H7 (cell line): ENCODE results near the gene FOXC1. TPM values are rescaled to one million over a fixed set of nuclear protein-coding genes. Genes with fewer than 3 reads are reported as not detected.
A peak's percentile ranks its signal among the peaks of the same experiment; 100 is the strongest.

ENCODE experiments used
- DNase-seq: peaks from one replicate; pipeline ENCODE4 v3.0.0; 2012
- H3K27me3 ChIP-seq: 2 replicates; pipeline ENCODE4 v1.6.0; 2011; ENCODE audit warnings: mild to moderate bottlenecking, low read length; ENCODE audit not compliant: control insufficient read depth, insufficient read depth
- H3K36me3 ChIP-seq: replicated peaks from 2 replicates; pipeline ENCODE4 v1.5.1; 2011; ENCODE audit warnings: low read length; ENCODE audit not compliant: control insufficient read depth, insufficient read depth
- H3K4me3 ChIP-seq: 2 replicates; pipeline ENCODE4 v1.5.1; 2011; ENCODE audit warnings: low read depth, mild to moderate bottlenecking, control low read depth, low read length, moderate library complexity; ENCODE audit not compliant: insufficient read depth
- total RNA-seq: library from RNA; depleted of rRNA; stranded (reverse); fragments of >200 nt; shearing (Covaris generic); gene quantifications from 2 replicates; pipeline ENCODE4 v1.2.3, GENCODE V29; 2014

Gene FOXC1
- total RNA-seq, 1 experiment from 2014 or later, result 3.7 TPM

DNA sequence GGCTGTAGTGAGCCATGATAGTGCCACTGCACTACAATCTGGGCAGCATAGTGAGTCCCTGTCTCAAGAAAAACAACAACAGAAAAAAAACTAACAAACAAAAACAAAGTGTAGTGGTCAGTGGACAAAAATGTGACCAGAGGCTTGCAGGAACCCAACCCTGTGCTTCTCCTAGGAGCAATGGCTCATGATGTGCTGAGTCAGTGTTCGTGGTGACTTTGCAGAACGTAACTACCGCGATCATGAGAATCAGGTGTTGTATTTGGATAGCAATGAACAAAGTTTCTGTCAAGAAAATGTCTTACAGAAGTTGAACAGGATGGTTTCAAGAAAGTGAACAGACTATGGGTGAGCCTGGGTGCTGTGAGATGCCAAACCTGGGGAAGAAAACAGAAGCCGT, 18.5 kb upstream of the FOXC1 start:
- Histone ChIP-seq H3K27me3 (peaks cover 3% of the 10 kb centered on the region; the same call in 1 of the 2 replicates), H3K4me3 (no peak overlapping the region), H3K36me3 (no peaks in the 10 kb centered on the region)
- DNase-seq, result no peak

DNA sequence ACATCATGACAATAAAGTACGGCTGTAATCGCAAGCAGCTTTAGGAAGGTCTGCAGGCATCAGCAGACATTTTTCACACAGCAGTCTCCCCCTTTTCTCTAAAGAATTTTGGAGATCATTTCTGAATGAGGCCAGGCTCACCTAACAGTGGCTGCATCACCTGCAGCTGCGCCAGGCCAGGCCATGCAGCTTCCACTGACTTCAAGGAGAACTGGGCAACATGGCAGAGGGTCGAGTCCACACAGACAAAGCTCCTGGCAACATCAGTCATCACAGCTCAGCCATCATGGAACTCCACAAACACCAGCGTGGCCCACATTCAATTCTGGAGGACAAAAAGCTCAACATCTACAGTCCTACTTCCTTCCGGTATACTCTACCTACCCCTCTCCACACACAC, 17.8 kb upstream of the FOXC1 start:
- Histone ChIP-seq H3K36me3 (no peaks in the 10 kb centered on the region), H3K27me3 (peaks cover 3% of the 10 kb centered on the region; the same call in 1 of the 2 replicates), H3K4me3 (no peak overlapping the region)
- no peak for DNase-seq

DNA sequence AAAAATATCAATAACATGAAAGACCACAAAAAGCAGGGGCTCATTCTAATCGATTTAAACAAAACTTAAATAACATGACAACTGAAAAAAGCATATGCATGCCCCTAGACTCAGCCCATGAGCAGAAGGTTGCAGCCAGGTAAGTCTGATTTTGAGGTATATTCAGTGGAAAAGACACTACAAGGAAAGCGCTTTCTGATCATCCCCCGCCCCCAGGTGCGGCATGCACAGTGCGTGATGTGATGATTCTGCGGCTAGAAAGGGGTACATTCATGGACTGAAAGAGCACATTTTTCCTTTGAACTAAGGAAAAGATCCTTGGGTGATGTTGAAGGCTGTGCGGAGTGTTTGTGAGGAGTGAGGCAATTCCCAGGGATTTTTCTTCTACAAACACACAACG, 16.9 kb upstream of the FOXC1 start:
- no peaks in the 10 kb centered on the region for H3K36me3 ChIP-seq
- DNase-seq, result no peak
- no peak overlapping the region for H3K4me3 ChIP-seq
- peaks cover 3% of the 10 kb centered on the region; the same call in 1 of the 2 replicates for H3K27me3 ChIP-seq

DNA sequence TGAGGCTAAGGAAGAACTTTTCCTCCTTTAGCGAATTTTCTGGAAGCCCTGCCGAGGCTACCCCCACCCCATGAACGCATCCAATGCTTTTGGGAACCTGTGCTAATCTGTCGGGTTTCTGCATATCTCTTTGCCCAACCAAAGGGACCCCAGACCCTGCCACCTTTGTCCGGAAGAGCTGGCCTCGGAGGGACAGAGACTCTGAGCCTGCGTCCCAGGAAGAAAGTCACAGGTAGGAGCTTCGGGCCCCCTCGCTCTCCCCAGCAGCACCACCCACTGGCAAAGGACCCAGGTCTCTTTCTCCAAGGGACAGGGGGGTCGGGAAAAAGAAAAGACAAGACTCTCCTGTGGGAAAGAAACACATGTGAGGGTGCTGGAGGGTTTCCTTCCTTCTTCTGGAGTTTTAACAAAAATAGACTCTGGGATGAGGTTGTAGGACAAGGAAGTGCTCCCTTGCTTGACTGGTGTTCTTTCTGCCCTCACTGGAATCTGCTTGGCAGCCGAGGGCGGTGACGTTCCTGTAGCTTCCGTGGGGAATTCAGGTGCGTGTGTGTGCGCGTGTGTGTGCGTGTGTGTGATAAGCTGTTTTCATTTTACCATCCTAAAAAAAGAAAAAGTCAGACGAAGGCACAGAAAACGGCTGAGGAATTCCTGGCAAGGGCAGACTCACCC, 16.3 kb upstream of the FOXC1 start:
- DNase-seq, result no peak
- Histone ChIP-seq H3K4me3 (no peak overlapping the region), H3K36me3 (no peaks in the 10 kb centered on the region), H3K27me3 (peaks cover 3% of the 10 kb centered on the region; the same call in 1 of the 2 replicates)

DNA sequence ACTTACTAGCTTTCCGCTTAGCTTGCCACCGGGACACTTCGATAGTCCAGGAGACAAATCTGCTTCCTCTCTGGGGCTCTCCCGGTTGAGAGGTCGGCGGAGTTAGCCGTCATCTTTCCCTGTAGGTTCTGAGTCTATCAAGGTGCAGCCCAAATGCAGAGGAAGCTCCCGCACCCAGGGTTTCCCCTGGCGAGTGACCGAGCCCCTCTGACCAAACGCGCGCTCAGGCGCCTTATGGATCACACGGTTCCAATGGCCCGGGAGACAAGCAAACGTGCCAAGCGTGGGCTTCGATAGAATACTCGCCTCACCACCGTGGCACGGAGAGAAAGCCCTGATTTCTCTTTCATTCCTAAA, 15.8 kb upstream of the FOXC1 start:
- Histone ChIP-seq H3K27me3 (peaks cover 3% of the 10 kb centered on the region; the same call in 1 of the 2 replicates), H3K36me3 (no peaks in the 10 kb centered on the region), H3K4me3 (no peak overlapping the region)
- DNase-seq, result no peak

DNA sequence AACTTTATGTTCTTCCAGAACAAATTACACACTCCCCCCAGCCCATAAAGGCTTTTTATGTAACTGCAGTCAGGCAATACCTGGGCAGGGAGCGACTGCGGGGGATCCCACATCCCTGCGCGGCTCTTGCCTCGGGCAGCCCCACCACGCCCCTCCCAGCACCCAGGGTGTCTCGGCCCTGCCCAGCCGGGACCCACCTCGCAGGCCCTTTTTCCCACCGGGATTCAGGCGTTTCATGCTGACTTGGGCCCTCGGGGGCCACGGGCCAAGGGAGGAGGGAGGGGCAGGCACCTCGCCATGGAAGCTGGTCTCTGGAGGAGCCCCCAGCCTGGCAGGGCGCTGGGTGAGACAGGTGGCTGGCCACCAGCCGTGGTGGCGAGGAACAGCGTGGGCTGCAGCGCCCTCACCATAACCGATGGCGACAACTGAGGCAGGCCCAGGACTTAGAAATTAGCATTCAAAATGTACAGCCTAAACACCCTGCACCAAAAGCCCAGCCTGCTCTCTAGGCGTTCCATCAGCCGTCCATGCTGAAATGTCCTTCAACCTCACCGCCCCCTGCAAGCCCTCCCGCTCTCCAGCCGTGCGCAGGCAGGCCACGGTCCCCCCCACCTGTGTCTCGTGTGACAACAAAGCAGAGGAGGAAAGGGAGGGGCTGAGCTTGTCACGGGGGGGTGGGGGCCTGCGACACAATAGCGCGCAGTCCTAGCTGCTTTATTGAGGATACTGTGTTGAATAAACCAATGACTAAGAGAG, 15.1 kb upstream of the FOXC1 start:
- peaks cover 3% of the 10 kb centered on the region; the same call in 1 of the 2 replicates for H3K27me3 ChIP-seq
- H3K4me3 ChIP-seq, result no peak overlapping the region
- no peak for DNase-seq
- no peaks in the 10 kb centered on the region for H3K36me3 ChIP-seq

DNA sequence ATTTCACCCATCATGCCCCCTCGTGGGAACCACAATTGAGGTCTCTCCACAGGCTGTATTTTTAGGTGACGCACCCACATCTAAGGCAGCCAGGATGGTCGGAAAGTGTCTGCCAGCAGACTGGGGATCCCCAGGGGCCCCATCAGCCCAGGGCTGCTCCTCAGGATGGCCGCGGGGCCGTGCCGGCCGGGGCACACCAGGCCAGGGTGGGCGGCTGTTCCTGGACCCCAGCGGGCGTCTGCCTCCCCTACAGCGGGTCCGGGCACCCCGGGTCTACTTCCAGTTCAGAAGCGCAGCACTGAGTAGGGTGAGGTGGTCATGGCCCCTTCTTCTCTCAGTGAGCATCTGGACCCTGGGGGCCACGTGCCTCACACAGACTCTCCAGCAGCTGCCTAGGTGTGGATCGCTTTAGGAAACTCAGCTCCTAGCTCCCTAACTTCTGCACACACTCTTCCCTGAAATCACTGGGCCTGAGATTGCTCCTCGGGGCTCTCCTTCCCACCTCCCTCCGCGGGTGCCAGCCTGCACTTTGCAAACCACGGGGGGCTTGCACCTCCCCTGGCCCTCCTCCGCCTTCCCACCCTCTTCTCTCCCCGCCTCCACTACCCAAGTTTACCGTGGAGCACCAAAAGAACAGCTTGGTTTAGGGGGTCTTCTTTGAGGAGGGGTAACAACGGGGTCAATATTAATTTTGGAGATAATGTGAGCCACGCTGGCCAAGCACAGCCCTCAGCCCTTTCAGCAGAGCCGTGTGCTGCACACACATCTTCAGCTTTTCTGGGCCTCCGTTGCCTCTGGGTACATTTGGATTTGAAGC, 14.2 kb upstream of the FOXC1 start:
- no peak for DNase-seq
- Histone ChIP-seq H3K27me3 (peaks cover 3% of the 10 kb centered on the region; the same call in 1 of the 2 replicates), H3K36me3 (no peaks in the 10 kb centered on the region), H3K4me3 (no peak overlapping the region)

DNA sequence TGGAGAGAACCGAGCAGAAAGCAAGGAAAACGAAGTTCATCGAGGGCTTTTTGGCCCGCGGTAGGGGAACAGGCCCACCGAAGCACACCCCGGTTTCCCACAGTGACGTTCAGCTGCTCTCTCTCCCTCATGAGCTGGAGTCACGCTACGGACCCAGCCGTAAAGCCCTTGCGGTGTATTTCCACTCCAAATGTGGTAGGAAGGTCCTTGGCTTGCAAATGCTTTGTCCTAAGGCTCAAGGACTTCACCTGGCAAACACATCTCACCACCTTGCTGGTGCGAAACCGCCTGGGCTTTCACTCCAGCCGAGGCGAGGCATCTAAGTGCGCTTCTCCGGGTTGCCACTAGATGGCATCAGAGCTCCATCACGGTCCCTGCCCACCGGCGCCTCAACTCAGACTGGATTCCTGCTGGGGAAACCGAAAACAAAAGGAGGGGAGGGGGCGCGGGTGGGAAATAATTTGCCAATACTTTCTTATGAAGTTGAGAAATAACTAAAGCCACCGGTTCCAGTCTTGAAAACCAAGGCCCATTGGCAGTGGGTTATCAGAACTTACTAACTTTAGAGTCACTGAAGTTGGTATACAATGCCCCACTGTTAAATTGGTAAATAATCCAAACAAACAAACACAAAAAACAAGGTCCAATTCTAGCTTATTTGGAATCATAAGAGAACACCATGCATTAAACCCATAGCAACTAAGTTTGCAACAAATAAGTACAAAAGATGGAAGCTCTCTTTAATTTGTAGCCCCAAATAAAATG, 13.4 kb upstream of the FOXC1 start:
- Histone ChIP-seq H3K36me3 (no peaks in the 10 kb centered on the region), H3K4me3 (no peak overlapping the region), H3K27me3 (peaks cover 3% of the 10 kb centered on the region; the same call in 1 of the 2 replicates)
- DNase-seq, result peak; percentile 88

DNA sequence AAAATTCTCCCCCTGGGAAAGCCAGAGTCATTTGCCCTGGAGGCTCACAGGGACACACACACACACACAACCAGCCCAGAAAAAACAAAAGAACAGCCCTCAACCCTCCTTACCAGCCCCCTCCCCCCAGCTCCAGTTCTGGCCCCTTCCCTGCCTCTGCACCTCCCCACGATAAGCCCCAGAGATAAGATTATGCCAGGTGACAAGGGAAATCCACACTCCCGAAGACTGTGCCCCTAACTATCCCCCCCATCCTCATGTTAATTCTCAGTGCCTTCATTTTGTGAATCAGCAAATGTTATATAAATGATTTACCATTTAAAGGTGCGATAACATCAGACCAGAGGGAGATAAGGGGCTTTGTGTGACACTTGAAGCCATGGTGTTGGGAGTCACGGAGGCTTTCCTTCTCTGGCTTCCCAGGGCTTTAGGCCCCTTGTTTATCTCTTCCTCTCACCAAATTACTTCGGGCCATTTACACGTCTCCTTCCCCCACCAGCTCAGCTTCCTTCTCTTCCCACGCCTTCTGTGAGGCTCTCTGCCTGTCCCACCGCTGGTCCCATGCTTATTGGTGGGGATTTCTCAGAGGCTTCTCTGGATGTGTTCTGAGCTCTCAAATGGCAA, 12.5 kb upstream of the FOXC1 start:
- no peak for DNase-seq
- Histone ChIP-seq H3K36me3 (no peaks in the 10 kb centered on the region), H3K4me3 (no peak overlapping the region), H3K27me3 (peaks cover 3% of the 10 kb centered on the region; the same call in 1 of the 2 replicates)

DNA sequence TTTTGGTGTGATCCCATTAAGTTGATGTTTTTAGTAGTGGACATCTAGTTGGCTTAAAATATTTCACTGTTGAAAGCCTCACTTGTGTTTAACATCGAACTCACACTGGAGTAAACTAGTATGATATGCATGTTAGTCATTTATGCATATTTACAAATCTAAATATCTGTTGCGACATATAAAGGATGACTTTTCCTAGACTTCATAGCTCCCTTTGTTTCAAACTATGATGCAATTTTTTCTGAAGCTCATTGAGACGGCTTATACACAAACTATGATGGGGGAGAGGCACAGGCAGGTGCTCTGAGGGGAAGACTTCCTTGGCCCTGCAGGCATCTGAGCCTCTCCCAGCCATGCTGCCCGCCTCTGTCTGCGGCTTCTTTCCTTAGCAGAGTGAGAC, 11.8 kb upstream of the FOXC1 start:
- no peaks in the 10 kb centered on the region for H3K36me3 ChIP-seq
- DNase-seq, result no peak
- H3K27me3 ChIP-seq, result peaks cover 3% of the 10 kb centered on the region; the same call in 1 of the 2 replicates
- H3K4me3 ChIP-seq, result no peak overlapping the region

DNA sequence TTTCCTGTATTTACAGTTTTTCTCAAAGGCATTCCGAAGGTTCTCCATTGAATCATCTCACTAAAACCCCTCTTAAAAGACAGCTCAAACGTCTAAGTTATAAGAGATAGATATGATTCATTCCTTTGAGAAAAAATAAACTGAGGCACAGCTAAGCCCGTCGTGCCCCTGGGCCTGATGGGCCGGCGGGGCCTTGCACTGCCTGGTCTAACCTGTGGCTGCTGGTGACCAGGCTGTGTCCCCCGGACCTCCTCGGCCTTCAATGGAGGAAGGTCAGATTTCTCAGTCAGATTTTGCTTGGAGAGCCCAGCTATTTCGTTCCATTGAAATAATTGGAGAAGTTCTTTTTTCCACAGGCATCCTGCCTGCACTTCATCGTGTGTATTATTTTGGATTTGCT, 11.3 kb upstream of the FOXC1 start:
- H3K27me3 ChIP-seq, result peaks cover 6% of the 10 kb centered on the region
- H3K36me3 ChIP-seq, result no peaks in the 10 kb centered on the region
- no peak overlapping the region for H3K4me3 ChIP-seq
- no peak for DNase-seq

DNA sequence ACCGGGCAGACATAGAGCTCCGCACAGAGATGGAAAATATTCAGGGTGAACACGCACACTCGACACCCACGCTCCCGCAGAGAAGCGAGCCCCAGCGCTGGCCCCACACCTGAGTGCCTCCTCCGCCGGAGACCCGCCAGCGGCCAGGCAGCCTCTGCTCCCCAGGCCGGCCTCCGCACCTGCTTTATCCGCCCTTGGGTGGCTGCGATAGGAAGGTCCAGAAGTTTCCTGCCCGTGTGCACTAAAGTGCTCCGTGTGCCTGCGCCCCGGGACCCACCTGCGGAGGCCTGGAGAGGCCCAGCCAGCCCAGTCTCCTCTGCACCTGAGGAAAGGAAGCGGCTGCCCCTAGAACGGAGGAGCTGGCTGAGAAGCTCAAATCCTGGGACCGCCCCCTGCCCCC, 10.8 kb upstream of the FOXC1 start:
- DNase-seq, result peak; percentile 46
- Histone ChIP-seq H3K4me3 (no peak overlapping the region), H3K27me3 (peaks cover 11% of the 10 kb centered on the region), H3K36me3 (no peaks in the 10 kb centered on the region)

DNA sequence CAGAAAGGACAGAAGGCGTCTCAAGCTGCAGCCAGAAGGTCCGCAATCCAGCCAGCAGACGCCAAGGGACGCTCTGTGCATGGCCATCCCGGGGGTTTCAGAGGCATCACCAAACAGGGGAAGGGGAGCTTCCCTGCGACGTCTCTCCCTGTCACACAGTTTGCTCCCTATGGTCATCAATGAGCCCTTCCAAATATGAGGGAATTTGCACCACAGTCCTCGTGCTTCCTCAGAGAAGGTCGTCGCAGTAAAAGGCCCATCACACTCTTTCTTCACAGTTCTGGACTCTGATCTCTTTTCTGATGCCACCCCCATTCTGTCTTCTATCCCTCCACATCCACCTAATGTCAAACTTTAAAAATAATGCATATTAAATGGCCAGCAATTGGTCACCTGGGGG, 10.2 kb upstream of the FOXC1 start:
- DNase-seq, result no peak
- Histone ChIP-seq H3K27me3 (peaks cover 15% of the 10 kb centered on the region), H3K36me3 (no peaks in the 10 kb centered on the region), H3K4me3 (no peak overlapping the region)
